ENCODE data around the gene GRPEL1. TPM values are rescaled to one million over a fixed set of nuclear protein-coding genes. Genes with fewer than 3 reads are reported as not detected.

Gene GRPEL1
- total and polyA plus RNA-seq, 2 of the 8 experiments (the other 6 are each of a cell fraction or from before 2014, with no cell fraction given), result 13.5 to 39.9 TPM

DNA sequence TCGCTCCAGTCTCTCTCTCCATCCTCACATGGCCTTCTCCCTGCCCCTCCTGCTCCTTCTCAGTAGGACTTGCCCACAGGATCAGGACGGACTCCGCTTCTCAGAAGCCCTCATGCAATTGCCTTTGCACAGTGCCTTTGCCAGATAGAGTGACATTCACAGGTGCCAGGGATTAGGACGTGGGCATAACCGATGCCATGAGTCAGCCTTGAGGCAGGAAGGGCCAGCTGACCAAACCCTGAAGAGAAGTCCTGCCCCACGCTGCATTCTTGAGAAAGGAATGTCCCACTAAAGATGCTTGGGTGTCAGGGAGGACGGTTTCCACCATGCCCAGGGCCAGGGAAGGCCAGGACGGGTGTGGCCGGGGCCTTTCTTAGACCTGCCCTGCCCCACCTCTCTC is 6.6 kb upstream of the GRPEL1 start:
- H4K20me1 ChIP-seq (replicated peaks in 1 of 2; ENCODE audit: control insufficient read depth in 1 of 2, insufficient read depth in 2 of 2, low read length in 2 of 2), result no peaks in the 10 kb centered on the region
- H3K23ac ChIP-seq (ENCODE audit: insufficient read length), result no peak overlapping the region
- WGBS, 2 experiments (ENCODE audit: extremely low coverage in 1 of 2, insufficient coverage in 1 of 2, insufficient read length in 1 of 2, insufficient replicate concordance in 2 of 2, low coverage in 1 of 2, low lambda C conversion rate in 2 of 2, missing lambda C conversion rate in 1 of 2), result 92% methylated on average over 7 of the region's 9 CpGs; no CpG with 5 or more reads in 1 of the 2 experiments
- POLR2A ChIA-PET (ENCODE audit: partially characterized antibody), result no interaction called here
- no peak overlapping the region for H2BK5ac ChIP-seq (ENCODE audit: low read depth, low read length)
- H3K4me3 ChIP-seq (ENCODE audit: extremely low read depth in 1 of 4, insufficient read depth in 2 of 4, low read depth in 3 of 4, low read length in 4 of 4), result no peak overlapping the region
- H4K5ac ChIP-seq (ENCODE audit: insufficient read length, low read depth, low read length), result no peak overlapping the region
- H3K18ac ChIP-seq (ENCODE audit: extremely low read depth, low read length), result no peak overlapping the region
- no peak overlapping the region for H2BK12ac ChIP-seq (ENCODE audit: low read depth, low read length)
- H2AFZ ChIP-seq (ENCODE audit: low read length), result no peak overlapping the region
- no peak for DNase-seq (ENCODE audit: low read depth in 1 of 2, low spot score in 2 of 2)
- H3K27ac ChIP-seq (ENCODE audit: low read depth, low read length), result no peak overlapping the region
- no peak overlapping the region for H4K91ac ChIP-seq (replicated peaks; ENCODE audit: insufficient read length, low read length)
- no peaks in the 10 kb centered on the region for H3K79me2 ChIP-seq (ENCODE audit: control insufficient read depth in 1 of 2, insufficient read depth in 2 of 2, low read length in 2 of 2)
- no peak overlapping the region for H3K14ac ChIP-seq (ENCODE audit: insufficient read length)
- no peak overlapping the region for H3K4ac ChIP-seq (replicated peaks; ENCODE audit: insufficient read length, low read depth, low read length)
- no peak overlapping the region for H2BK20ac ChIP-seq (ENCODE audit: low read length)
- peaks cover 0 to 6% (median 3%) of the 10 kb centered on the region in 4 experiments; a peak in 5 of 7 replicates for H3K27me3 ChIP-seq (replicated peaks in 1 of 4; ENCODE audit: control insufficient read depth in 3 of 4, extremely low read depth in 1 of 4, insufficient read depth in 3 of 4, low read length in 3 of 4)
- no peak for FAIRE-seq
- no peak overlapping the region for H3K56ac ChIP-seq (replicated peaks; ENCODE audit: insufficient read length, low read depth, low read length)
- no peak overlapping the region for H3K4me2 ChIP-seq (ENCODE audit: insufficient read depth in 1 of 2, low read depth in 2 of 2, low read length in 2 of 2)
- H3K9ac ChIP-seq (replicated peaks in 1 of 4; ENCODE audit: extremely low read depth in 1 of 4, low read depth in 3 of 4, low read length in 3 of 4), result no peak overlapping the region
- no peak overlapping the region for H4K8ac ChIP-seq (ENCODE audit: extremely low read depth, insufficient read depth, low read length)
- no peaks in the 10 kb centered on the region for H3K36me3 ChIP-seq (ENCODE audit: control insufficient read depth in 2 of 4, insufficient read depth in 4 of 4, low read length in 3 of 4)
- H2BK15ac ChIP-seq (ENCODE audit: low read length), result no peak overlapping the region
- H3K4me1 ChIP-seq (replicated peaks in 1 of 4; ENCODE audit: control insufficient read depth in 3 of 4, insufficient read depth in 4 of 4, low read length in 3 of 4), result peaks cover 0 to 2% (median 0%) of the 10 kb centered on the region in 4 experiments; a peak in 1 of 7 replicates
- CTCF ChIA-PET (ENCODE audit: partially characterized antibody), result interaction anchor here (1.3 kb wide), 1 partner anchor 419 kb away, joined by 3 read pairs; no protein-coding TSS in a partner anchor
- H2AK5ac ChIP-seq (ENCODE audit: low read depth, low read length), result peak overlapping the region; percentile 17; the same call in 1 of the 2 replicates
- no peak overlapping the region for H2BK120ac ChIP-seq (replicated peaks; ENCODE audit: low read depth, low read length)
- no peaks in the 10 kb centered on the region for H3K9me3 ChIP-seq (ENCODE audit: insufficient read depth in 2 of 2, low read depth in 1 of 2, low read length in 1 of 2)
- no peaks in the 10 kb centered on the region for H3K79me1 ChIP-seq (ENCODE audit: low read depth, low read length)
- H3K23me2 ChIP-seq (ENCODE audit: low read depth, low read length), result no peaks in the 10 kb centered on the region
- no peak for TF ChIP-seq JUN (IDR thresholded peaks at IDR 0.05; ENCODE audit: low read depth, low read length)
- no peak for TF ChIP-seq MAFK (IDR thresholded peaks at IDR 0.05; ENCODE audit: low read depth, low read length)
- TF ChIP-seq, protein P1, sequence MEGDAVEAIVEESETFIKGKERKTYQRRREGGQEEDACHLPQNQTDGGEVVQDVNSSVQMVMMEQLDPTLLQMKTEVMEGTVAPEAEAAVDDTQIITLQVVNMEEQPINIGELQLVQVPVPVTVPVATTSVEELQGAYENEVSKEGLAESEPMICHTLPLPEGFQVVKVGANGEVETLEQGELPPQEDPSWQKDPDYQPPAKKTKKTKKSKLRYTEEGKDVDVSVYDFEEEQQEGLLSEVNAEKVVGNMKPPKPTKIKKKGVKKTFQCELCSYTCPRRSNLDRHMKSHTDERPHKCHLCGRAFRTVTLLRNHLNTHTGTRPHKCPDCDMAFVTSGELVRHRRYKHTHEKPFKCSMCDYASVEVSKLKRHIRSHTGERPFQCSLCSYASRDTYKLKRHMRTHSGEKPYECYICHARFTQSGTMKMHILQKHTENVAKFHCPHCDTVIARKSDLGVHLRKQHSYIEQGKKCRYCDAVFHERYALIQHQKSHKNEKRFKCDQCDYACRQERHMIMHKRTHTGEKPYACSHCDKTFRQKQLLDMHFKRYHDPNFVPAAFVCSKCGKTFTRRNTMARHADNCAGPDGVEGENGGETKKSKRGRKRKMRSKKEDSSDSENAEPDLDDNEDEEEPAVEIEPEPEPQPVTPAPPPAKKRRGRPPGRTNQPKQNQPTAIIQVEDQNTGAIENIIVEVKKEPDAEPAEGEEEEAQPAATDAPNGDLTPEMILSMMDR (IDR thresholded peaks at IDR 0.05; ENCODE audit: control extremely low read depth in 1 of 3, insufficient read depth in 1 of 3, low read depth in 1 of 3, low read length in 3 of 3), result no peak
- no peak for TF ChIP-seq ATF3 (IDR thresholded peaks at IDR 0.05; ENCODE audit: insufficient read depth, low read depth, low read length)
- TF ChIP-seq RAD21 (IDR thresholded peaks at IDR 0.05 in 1 of 2, conservative IDR thresholded peaks at IDR 0.05 in 1 of 2; ENCODE audit: low read depth in 2 of 2, low read length in 2 of 2), result no peak
- TF ChIP-seq CHD1 (IDR thresholded peaks at IDR 0.05; ENCODE audit: low read depth, low read length), result no peak
- no peak for TF ChIP-seq POU5F1 (IDR thresholded peaks at IDR 0.05; ENCODE audit: low read depth, low read length)
- no peak for TF ChIP-seq EZH2 (IDR thresholded peaks at IDR 0.05; ENCODE audit: low read depth, low read length, severe bottlenecking)
- no peak for TF ChIP-seq SAP30 (IDR thresholded peaks at IDR 0.05; ENCODE audit: insufficient read depth, insufficient replicate concordance, low read length)
- no peak for TF ChIP-seq BCL11A (IDR thresholded peaks at IDR 0.05; ENCODE audit: low read depth in 2 of 2, low read length in 2 of 2)
